ENCODE measurements around the gene ZNF534. TPM values are rescaled to one million over a fixed set of nuclear protein-coding genes. Genes with fewer than 3 reads are reported as not detected.
"Not testable (repeated sequence)": the region's sequence is repeated elsewhere in the genome, so short reads cannot be mapped to it uniquely, and the experiment has no call there.

The ZNF534 gene
- total and polyA plus RNA-seq, 9 donors = 0.22 to 1.2 (median 0.70) TPM

GRCh38 chr19:52464798-52465470 lies 36.0 kb downstream of the ZNF534 start:
- no peak for DNase-seq

GRCh38 chr19:52473655-52474350 lies 44.9 kb downstream of the ZNF534 start:
- DNase-seq = no peak
- no peaks in the 10 kb centered on the region for H3K36me3 ChIP-seq (ENCODE audit: control insufficient read depth, insufficient read depth, low read length)

More at GRCh38 chr19:52464798-52465470, 36.0 kb downstream of the ZNF534 start:
- Histone ChIP-seq H3K27ac (ENCODE audit: low read length) (no peak overlapping the region), H3K36me3 (ENCODE audit: control insufficient read depth, insufficient read depth, low read length) (no peaks in the 10 kb centered on the region), H3K4me3 (ENCODE audit: low read length) (no peak overlapping the region), H3K9me3 (replicated peaks; ENCODE audit: control insufficient read depth, low read depth, low read length) (peaks cover 62% of the 10 kb centered on the region), H3K4me1 (ENCODE audit: control insufficient read depth, insufficient read depth, low read length) (no peaks in the 10 kb centered on the region), H3K27me3 (ENCODE audit: control insufficient read depth, insufficient read depth, low read length) (no peaks in the 10 kb centered on the region)
- 94% methylated on average over 2 of the region's 14 CpGs for WGBS (ENCODE audit: insufficient coverage)

GRCh38 chr19:52474351-52475127 lies 45.6 kb downstream of the ZNF534 start:
- peaks cover 89% of the 10 kb centered on the region for H3K9me3 ChIP-seq (replicated peaks; ENCODE audit: control insufficient read depth, low read depth, low read length)
- no peaks in the 10 kb centered on the region for H3K4me1 ChIP-seq (ENCODE audit: control insufficient read depth, insufficient read depth, low read length)
- H3K4me3 ChIP-seq (ENCODE audit: low read length) = no peak overlapping the region
- WGBS (ENCODE audit: insufficient coverage) = no CpG with 5 or more reads among the region's 7 CpGs
- DNase-seq = no peak
- H3K27me3 ChIP-seq (ENCODE audit: control insufficient read depth, insufficient read depth, low read length) = no peaks in the 10 kb centered on the region
- no peak overlapping the region for H3K27ac ChIP-seq (ENCODE audit: low read length)
- no peaks in the 10 kb centered on the region for H3K36me3 ChIP-seq (ENCODE audit: control insufficient read depth, insufficient read depth, low read length)

More at GRCh38 chr19:52473655-52474350, 44.9 kb downstream of the ZNF534 start:
- no peak overlapping the region for H3K4me3 ChIP-seq (ENCODE audit: low read length)
- no peak overlapping the region for H3K27ac ChIP-seq (ENCODE audit: low read length)
- no CpG with 5 or more reads among the region's 3 CpGs for WGBS (ENCODE audit: insufficient coverage)
- no peaks in the 10 kb centered on the region for H3K27me3 ChIP-seq (ENCODE audit: control insufficient read depth, insufficient read depth, low read length)
- H3K9me3 ChIP-seq (replicated peaks; ENCODE audit: control insufficient read depth, low read depth, low read length) = peaks cover 88% of the 10 kb centered on the region
- no peaks in the 10 kb centered on the region for H3K4me1 ChIP-seq (ENCODE audit: control insufficient read depth, insufficient read depth, low read length)

- H3K4me1 ChIP-seq (ENCODE audit: control insufficient read depth, insufficient read depth, low read length); H3K27me3 ChIP-seq (ENCODE audit: control insufficient read depth, insufficient read depth, low read length); H3K27ac ChIP-seq (ENCODE audit: low read length); H3K36me3 ChIP-seq (ENCODE audit: control insufficient read depth, insufficient read depth, low read length); DNase-seq; H3K4me3 ChIP-seq (ENCODE audit: low read length): not testable (repeated sequence)
- WGBS (ENCODE audit: insufficient coverage) = no CpG with 5 or more reads among the region's 7 CpGs
- H3K9me3 ChIP-seq (replicated peaks; ENCODE audit: control insufficient read depth, low read depth, low read length) = peaks cover 54% of the 10 kb centered on the region
Measured at GRCh38 chr19:52484111-52484743, 55.3 kb downstream of the ZNF534 start.

GRCh38 chr19:52485064-52485463 lies 56.1 kb downstream of the ZNF534 start:
- H3K4me1 ChIP-seq (ENCODE audit: control insufficient read depth, insufficient read depth, low read length); H3K36me3 ChIP-seq (ENCODE audit: control insufficient read depth, insufficient read depth, low read length); H3K27ac ChIP-seq (ENCODE audit: low read length); H3K27me3 ChIP-seq (ENCODE audit: control insufficient read depth, insufficient read depth, low read length); H3K4me3 ChIP-seq (ENCODE audit: low read length); DNase-seq: not testable (repeated sequence)
- no CpG with 5 or more reads among the region's 7 CpGs for WGBS (ENCODE audit: insufficient coverage)
- H3K9me3 ChIP-seq (replicated peaks; ENCODE audit: control insufficient read depth, low read depth, low read length) = peaks cover 50% of the 10 kb centered on the region

GRCh38 chr19:52485561-52486240 lies 56.8 kb downstream of the ZNF534 start:
- H3K4me1 ChIP-seq (ENCODE audit: control insufficient read depth, insufficient read depth, low read length); H3K4me3 ChIP-seq (ENCODE audit: low read length); H3K27ac ChIP-seq (ENCODE audit: low read length); H3K27me3 ChIP-seq (ENCODE audit: control insufficient read depth, insufficient read depth, low read length); H3K36me3 ChIP-seq (ENCODE audit: control insufficient read depth, insufficient read depth, low read length); DNase-seq: not testable (repeated sequence)
- peaks cover 48% of the 10 kb centered on the region for H3K9me3 ChIP-seq (replicated peaks; ENCODE audit: control insufficient read depth, low read depth, low read length)
- 20% methylated on average over 1 of the region's 8 CpGs for WGBS (ENCODE audit: insufficient coverage)

GRCh38 chr19:52492201-52492993 lies 63.4 kb downstream of the ZNF534 start:
- H3K27me3 ChIP-seq (ENCODE audit: control insufficient read depth, insufficient read depth, low read length) = no peaks in the 10 kb centered on the region
- peaks cover 4% of the 10 kb centered on the region for H3K4me1 ChIP-seq (ENCODE audit: control insufficient read depth, insufficient read depth, low read length)
- no peaks in the 10 kb centered on the region for H3K36me3 ChIP-seq (ENCODE audit: control insufficient read depth, insufficient read depth, low read length)
- H3K4me3 ChIP-seq (ENCODE audit: low read length) = peak overlapping the region; percentile 35
- no peak overlapping the region for H3K27ac ChIP-seq (ENCODE audit: low read length)
- WGBS (ENCODE audit: insufficient coverage) = 14% methylated on average over 35 of the region's 37 CpGs
- DNase-seq = peak; percentile 30
- H3K9me3 ChIP-seq (replicated peaks; ENCODE audit: control insufficient read depth, low read depth, low read length) = peaks cover 12% of the 10 kb centered on the region

GRCh38 chr19:52492994-52493470 lies 64.1 kb downstream of the ZNF534 start:
- Histone ChIP-seq H3K4me3 (ENCODE audit: low read length) (peak overlapping the region; percentile 35), H3K36me3 (ENCODE audit: control insufficient read depth, insufficient read depth, low read length) (no peaks in the 10 kb centered on the region), H3K27ac (ENCODE audit: low read length) (no peak overlapping the region), H3K9me3 (replicated peaks; ENCODE audit: control insufficient read depth, low read depth, low read length) (peaks cover 5% of the 10 kb centered on the region), H3K4me1 (ENCODE audit: control insufficient read depth, insufficient read depth, low read length) (peaks cover 4% of the 10 kb centered on the region), H3K27me3 (ENCODE audit: control insufficient read depth, insufficient read depth, low read length) (no peaks in the 10 kb centered on the region)
- DNase-seq = peak; percentile 32
- 2% methylated on average over 25 of the region's 28 CpGs for WGBS (ENCODE audit: insufficient coverage)

- no peak overlapping the region for H3K4me3 ChIP-seq (ENCODE audit: low read length)
- no peaks in the 10 kb centered on the region for H3K9me3 ChIP-seq (replicated peaks; ENCODE audit: control insufficient read depth, low read depth, low read length)
- no peaks in the 10 kb centered on the region for H3K36me3 ChIP-seq (ENCODE audit: control insufficient read depth, insufficient read depth, low read length)
- no peak overlapping the region for H3K27ac ChIP-seq (ENCODE audit: low read length)
- H3K4me1 ChIP-seq (ENCODE audit: control insufficient read depth, insufficient read depth, low read length) = peaks cover 4% of the 10 kb centered on the region
- no CpG with 5 or more reads among the region's 3 CpGs for WGBS (ENCODE audit: insufficient coverage)
- DNase-seq = no peak
- no peaks in the 10 kb centered on the region for H3K27me3 ChIP-seq (ENCODE audit: control insufficient read depth, insufficient read depth, low read length)
Measured at GRCh38 chr19:52494518-52494917, 65.6 kb downstream of the ZNF534 start.

All from muscle of leg (tissue), 11 donors.